Prostate gland (tissue), 2 donors: Measurements from ENCODE around the gene PDE8B.

Source experiments
- POLR2A ChIP-seq: fragments of 450-650 bp; IDR thresholded peaks from one replicate; pipeline ENCODE4 v1.6.1; 2016; ENCODE audit warnings: antibody characterized with exemption, mild to moderate bottlenecking
- POLR2AphosphoS5 ChIP-seq: sonication (generic); formaldehyde crosslinking; IDR thresholded peaks from one replicate; pipeline ENCODE4 v1.6.1; 2017; ENCODE audit warnings: antibody characterized with exemption
- TF ChIP-seq, protein P1 (sequence below), 4 experiments: fragments of 200-600 bp in 2 of 4; fragments of 450-650 bp in 2 of 4; sonication (generic) in 2 of 4; IDR thresholded peaks; 1 replicate in 3 of 4; 2 replicates in 1 of 4; pipeline ENCODE4 v1.5.1; 2016 to 2019; ENCODE audit warnings: antibody characterized with exemption in 4 of 4, mild to moderate bottlenecking in 2 of 4, moderate library complexity in 2 of 4

- TF ChIP-seq, protein P1, sequence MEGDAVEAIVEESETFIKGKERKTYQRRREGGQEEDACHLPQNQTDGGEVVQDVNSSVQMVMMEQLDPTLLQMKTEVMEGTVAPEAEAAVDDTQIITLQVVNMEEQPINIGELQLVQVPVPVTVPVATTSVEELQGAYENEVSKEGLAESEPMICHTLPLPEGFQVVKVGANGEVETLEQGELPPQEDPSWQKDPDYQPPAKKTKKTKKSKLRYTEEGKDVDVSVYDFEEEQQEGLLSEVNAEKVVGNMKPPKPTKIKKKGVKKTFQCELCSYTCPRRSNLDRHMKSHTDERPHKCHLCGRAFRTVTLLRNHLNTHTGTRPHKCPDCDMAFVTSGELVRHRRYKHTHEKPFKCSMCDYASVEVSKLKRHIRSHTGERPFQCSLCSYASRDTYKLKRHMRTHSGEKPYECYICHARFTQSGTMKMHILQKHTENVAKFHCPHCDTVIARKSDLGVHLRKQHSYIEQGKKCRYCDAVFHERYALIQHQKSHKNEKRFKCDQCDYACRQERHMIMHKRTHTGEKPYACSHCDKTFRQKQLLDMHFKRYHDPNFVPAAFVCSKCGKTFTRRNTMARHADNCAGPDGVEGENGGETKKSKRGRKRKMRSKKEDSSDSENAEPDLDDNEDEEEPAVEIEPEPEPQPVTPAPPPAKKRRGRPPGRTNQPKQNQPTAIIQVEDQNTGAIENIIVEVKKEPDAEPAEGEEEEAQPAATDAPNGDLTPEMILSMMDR (IDR thresholded peaks at IDR 0.05), result no peak
- TF ChIP-seq POLR2AphosphoS5 (no peak), POLR2A (no peak)
Observed at GRCh38 chr5:77232574-77233358, 22.3 kb downstream of the PDE8B start.
